ENCODE measurements around the gene WBP11. TPM values are rescaled to one million over a fixed set of nuclear protein-coding genes. Genes with fewer than 3 reads are reported as not detected.
A peak's percentile ranks its signal among the peaks of the same experiment; 100 is the strongest.

Gene WBP11
- total and polyA plus RNA-seq, 10 donors = 16.0 to 61.4 (median 24.6) TPM

DNA sequence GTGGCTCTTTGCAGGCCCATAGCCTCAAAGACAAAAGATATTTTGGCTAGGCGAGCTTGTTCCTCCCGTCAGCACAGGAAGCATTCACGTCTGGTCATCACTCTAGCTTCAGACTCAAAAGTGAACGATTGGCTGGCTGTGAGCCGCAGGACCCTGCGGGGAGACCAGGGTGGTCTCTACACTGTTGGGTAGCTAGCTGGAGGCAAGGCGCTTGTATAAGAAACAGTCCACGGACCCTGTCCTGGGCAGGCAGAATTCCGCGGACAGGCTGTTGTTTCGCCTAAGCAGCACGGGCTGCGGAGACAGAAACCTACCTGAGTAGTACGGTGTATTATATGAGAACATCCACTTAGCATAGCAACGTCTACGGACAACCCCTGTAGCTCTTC is 29.6 kb downstream of the WBP11 start:
- intact Hi-C loops (cut with DNase I; ENCODE audit: low total_unique reads) = no loop called here
- Histone ChIP-seq H3K4me3 (peak overlapping the region; percentile 44 to 86 (median 63)), H3K4me1 (peaks cover 0 to 61% (median 39%) of the 10 kb centered on the region in 6 donors), H3K27ac (peak overlapping the region; percentile 86 to 96 (median 92)), H3K36me3 (no peaks in the 10 kb centered on the region), H3K9me3 (no peaks in the 10 kb centered on the region), H3K27me3 (replicated peaks in 1 of 7) (no peaks in the 10 kb centered on the region)
- 3 to 27% (median 23%) methylated on average over 15 to 16 of the region's 16 CpGs for WGBS, 5 donors
- peak; percentile 88 for DNase-seq
- TF ChIP-seq, protein P1, sequence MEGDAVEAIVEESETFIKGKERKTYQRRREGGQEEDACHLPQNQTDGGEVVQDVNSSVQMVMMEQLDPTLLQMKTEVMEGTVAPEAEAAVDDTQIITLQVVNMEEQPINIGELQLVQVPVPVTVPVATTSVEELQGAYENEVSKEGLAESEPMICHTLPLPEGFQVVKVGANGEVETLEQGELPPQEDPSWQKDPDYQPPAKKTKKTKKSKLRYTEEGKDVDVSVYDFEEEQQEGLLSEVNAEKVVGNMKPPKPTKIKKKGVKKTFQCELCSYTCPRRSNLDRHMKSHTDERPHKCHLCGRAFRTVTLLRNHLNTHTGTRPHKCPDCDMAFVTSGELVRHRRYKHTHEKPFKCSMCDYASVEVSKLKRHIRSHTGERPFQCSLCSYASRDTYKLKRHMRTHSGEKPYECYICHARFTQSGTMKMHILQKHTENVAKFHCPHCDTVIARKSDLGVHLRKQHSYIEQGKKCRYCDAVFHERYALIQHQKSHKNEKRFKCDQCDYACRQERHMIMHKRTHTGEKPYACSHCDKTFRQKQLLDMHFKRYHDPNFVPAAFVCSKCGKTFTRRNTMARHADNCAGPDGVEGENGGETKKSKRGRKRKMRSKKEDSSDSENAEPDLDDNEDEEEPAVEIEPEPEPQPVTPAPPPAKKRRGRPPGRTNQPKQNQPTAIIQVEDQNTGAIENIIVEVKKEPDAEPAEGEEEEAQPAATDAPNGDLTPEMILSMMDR (IDR thresholded peaks at IDR 0.05 in 8 of 11, conservative IDR thresholded peaks at IDR 0.05 in 3 of 11) = no peak
- TF ChIP-seq POLR2AphosphoS5 (IDR thresholded peaks at IDR 0.05) = no peak
- TF ChIP-seq POLR2A (IDR thresholded peaks at IDR 0.05) = no peak

DNA sequence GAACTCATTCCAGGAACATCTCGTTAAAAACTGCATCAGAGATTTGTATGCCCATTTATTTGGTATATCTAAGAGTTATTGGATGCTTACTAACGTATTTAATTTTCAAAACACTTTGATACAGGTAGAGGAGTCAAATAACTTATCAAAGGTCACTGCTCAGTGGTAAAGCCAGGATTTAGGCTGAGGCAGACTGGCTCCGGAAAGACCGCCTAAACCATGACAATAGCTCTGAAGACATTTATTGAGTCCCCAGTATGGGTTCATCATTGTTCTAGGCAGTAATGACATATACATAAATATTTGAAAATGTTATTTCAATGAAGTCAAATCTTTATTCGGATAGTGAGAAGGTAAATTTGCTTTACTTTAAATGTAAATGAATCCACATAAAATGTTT is 30.3 kb downstream of the WBP11 start:
- TF ChIP-seq, protein P1 (IDR thresholded peaks at IDR 0.05 in 8 of 11, conservative IDR thresholded peaks at IDR 0.05 in 3 of 11) = no peak
- no peak for TF ChIP-seq POLR2A (IDR thresholded peaks at IDR 0.05)
- no peak for TF ChIP-seq POLR2AphosphoS5 (IDR thresholded peaks at IDR 0.05)
- Histone ChIP-seq H3K27ac (peak overlapping the region in 3 of 8 donors; percentile 92 to 94 (median 93)), H3K9me3 (no peaks in the 10 kb centered on the region), H3K27me3 (replicated peaks in 1 of 7) (no peaks in the 10 kb centered on the region), H3K36me3 (peaks cover 0 to 1% (median 0%) of the 10 kb centered on the region in 6 donors), H3K4me3 (peak overlapping the region in 1 of 8 donors; percentile 86), H3K4me1 (peaks cover 2 to 69% (median 46%) of the 10 kb centered on the region in 6 donors)
- no peak for DNase-seq
- 91 to 96% (median 95%) methylated on average over 5 of the region's 5 CpGs for WGBS, 5 donors
- intact Hi-C loops (cut with DNase I; ENCODE audit: low total_unique reads) = no loop called here

DNA sequence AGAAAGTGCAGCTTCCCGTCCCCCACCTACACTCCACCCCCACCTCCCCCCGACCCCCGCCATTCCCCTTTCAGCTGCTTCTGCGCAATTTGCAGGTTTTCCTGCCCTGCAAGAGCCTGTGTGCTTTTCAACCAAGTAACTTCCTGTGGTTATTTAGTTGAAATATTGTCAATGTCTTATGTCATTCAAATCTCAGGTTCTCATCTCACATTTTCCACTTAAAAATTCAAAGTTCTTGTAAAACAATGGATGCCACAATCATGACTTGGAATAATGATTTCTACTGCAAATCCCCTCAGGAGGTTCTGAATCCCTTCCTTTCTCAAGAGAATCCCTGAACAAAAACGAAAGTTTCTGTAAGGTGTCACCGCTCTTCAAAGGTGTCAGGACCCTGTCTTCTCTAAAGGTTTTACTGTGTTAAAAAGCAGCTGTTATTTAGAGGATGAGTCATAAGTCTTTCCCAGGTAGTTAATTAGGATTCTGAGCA is 31.6 kb downstream of the WBP11 start:
- no peak for DNase-seq
- TF ChIP-seq, protein P1 (IDR thresholded peaks at IDR 0.05 in 8 of 11, conservative IDR thresholded peaks at IDR 0.05 in 3 of 11) = no peak
- TF ChIP-seq POLR2AphosphoS5 (IDR thresholded peaks at IDR 0.05) (no peak), POLR2A (IDR thresholded peaks at IDR 0.05) (no peak)
- intact Hi-C loops (cut with DNase I; ENCODE audit: low total_unique reads) = no loop called here
- Histone ChIP-seq H3K27me3 (replicated peaks in 1 of 7) (no peaks in the 10 kb centered on the region), H3K4me1 (peaks cover 4 to 78% (median 56%) of the 10 kb centered on the region in 6 donors), H3K36me3 (peaks cover 0 to 14% (median 2%) of the 10 kb centered on the region in 6 donors), H3K27ac (peak overlapping the region; percentile 95 to 100 (median 98)), H3K9me3 (peaks cover 0 to 10% (median 2%) of the 10 kb centered on the region in 8 donors), H3K4me3 (peak overlapping the region in 6 of 8 donors; percentile 61 to 97 (median 72))
- WGBS, 5 donors = 10 to 17% (median 11%) methylated on average over 6 of the region's 6 CpGs

DNA sequence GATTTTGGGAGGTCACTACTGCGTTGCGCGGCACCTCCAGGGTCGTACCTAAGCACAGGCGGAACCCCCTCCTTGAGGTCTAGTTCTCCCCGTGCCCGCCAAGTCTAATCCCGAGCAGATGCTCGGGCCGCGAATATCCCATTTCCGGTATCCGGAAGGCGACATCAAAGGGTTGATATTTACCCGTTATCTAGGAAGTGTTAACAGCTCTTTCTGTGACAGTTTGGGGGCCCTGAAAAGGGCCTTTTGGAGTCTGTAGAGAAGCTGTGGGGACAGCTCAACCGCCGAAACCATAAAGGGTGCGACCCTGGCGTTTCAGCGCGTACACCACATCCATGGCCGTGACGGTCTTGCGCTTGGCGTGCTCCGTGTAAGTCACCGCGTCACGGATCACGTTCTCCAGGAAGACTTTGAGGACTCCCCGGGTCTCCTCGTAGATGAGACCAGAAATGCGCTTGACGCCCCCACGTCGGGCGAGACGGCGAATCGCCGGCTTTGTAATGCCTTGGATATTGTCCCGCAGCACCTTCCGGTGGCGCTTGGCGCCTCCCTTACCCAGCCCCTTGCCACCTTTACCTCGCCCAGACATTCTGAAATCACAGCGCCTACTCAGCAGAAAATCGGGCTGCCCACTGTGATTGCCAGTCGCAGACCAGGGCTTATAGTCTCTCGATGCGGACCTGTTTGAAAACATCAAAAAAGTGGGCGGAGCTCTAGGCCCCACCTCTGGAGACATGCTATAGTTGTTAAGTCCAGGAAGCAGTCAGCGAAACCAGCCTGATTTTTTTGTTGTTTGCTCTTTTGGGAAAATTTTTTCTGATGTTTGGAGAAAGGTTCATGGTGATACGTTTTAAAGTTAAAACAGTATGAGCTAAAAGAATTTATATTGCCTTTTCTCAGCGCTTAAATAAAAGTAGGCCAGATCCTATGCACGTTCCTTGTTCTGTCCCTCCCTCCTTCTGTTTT is 32.5 kb downstream of the WBP11 start:
- Histone ChIP-seq H3K27me3 (replicated peaks in 1 of 7) (no peaks in the 10 kb centered on the region), H3K4me1 (peaks cover 4 to 78% (median 49%) of the 10 kb centered on the region in 6 donors), H3K27ac (peak overlapping the region; percentile 95 to 100 (median 98)), H3K36me3 (peaks cover 0 to 23% (median 6%) of the 10 kb centered on the region in 6 donors), H3K9me3 (peaks cover 0 to 19% (median 11%) of the 10 kb centered on the region in 8 donors), H3K4me3 (peak overlapping the region; percentile 61 to 97 (median 67))
- peak; percentile 95 for DNase-seq
- intact Hi-C loops (cut with DNase I; ENCODE audit: low total_unique reads) = no loop called here
- TF ChIP-seq, protein P1 (IDR thresholded peaks at IDR 0.05 in 8 of 11, conservative IDR thresholded peaks at IDR 0.05 in 3 of 11) = peak in 1 of 11 experiments; percentile 6
- TF ChIP-seq POLR2A (IDR thresholded peaks at IDR 0.05) (peak; percentile 92 to 99 (median 97)), POLR2AphosphoS5 (IDR thresholded peaks at IDR 0.05) (peak; percentile 98 to 100 (median 98))
- 0 to 1% (median 0%) methylated on average over 39 to 56 of the region's 56 CpGs for WGBS, 5 donors

Measured in spleen (tissue), 11 donors.